H9 (cell line): ENCODE results near the gene HAPLN2. TPM values are rescaled to one million over a fixed set of nuclear protein-coding genes. Genes with fewer than 3 reads are reported as not detected.

Source experiments
- DNase-seq: peaks from one replicate; pipeline ENCODE4 v3.0.0-alpha.2; 2017
- H2AFZ ChIP-seq: one replicate; pipeline ENCODE4 v1.6.1; 2013; ENCODE audit warnings: mild to moderate bottlenecking, low read length, control low read depth, moderate library complexity
- H2AK5ac ChIP-seq: 2 replicates; pipeline ENCODE4 v1.6.1; 2013; ENCODE audit warnings: low read length, control low read depth, mixed read lengths; ENCODE audit not compliant: insufficient read length
- H2BK120ac ChIP-seq: one replicate; pipeline ENCODE4 v1.6.1; 2013; ENCODE audit warnings: low read depth, mild to moderate bottlenecking, low read length, control low read depth, inconsistent platforms; ENCODE audit not compliant: poor library complexity, severe bottlenecking
- H2BK12ac ChIP-seq: 2 replicates; pipeline ENCODE4 v1.6.1; 2013; ENCODE audit warnings: low read length, control low read depth, mixed read lengths, low read depth; ENCODE audit not compliant: insufficient read length
- H2BK15ac ChIP-seq: 2 replicates; pipeline ENCODE4 v1.6.1; 2013; ENCODE audit warnings: low read depth, low read length, control low read depth
- H2BK20ac ChIP-seq: one replicate; pipeline ENCODE4 v1.6.1; 2013; ENCODE audit warnings: low read depth, mild to moderate bottlenecking, low read length, control low read depth, inconsistent platforms; ENCODE audit not compliant: poor library complexity, severe bottlenecking
- H2BK5ac ChIP-seq: 2 replicates; pipeline ENCODE4 v1.6.1; 2013; ENCODE audit warnings: low read length, control low read depth, mixed read lengths; ENCODE audit not compliant: insufficient read length
- H3K14ac ChIP-seq: 2 replicates; pipeline ENCODE4 v1.6.1; 2013; ENCODE audit warnings: low read length, control low read depth; ENCODE audit not compliant: insufficient read depth
- H3K18ac ChIP-seq: 2 replicates; pipeline ENCODE4 v1.6.1; 2013; ENCODE audit warnings: low read depth, mild to moderate bottlenecking, mixed read lengths, low read length, control low read depth; ENCODE audit not compliant: insufficient read length
- H3K23ac ChIP-seq: 2 replicates; pipeline ENCODE4 v1.6.1; 2013; ENCODE audit warnings: low read length, control low read depth, mixed read lengths, low read depth; ENCODE audit not compliant: insufficient read length
- H3K23me2 ChIP-seq: 2 replicates; pipeline ENCODE4 v1.6.1; 2013; ENCODE audit warnings: low read depth, mild to moderate bottlenecking, mixed read lengths, low read length, control low read depth; ENCODE audit not compliant: insufficient read length, poor library complexity, severe bottlenecking
- H3K27ac ChIP-seq: 2 replicates; pipeline ENCODE4 v1.5.1; 2013; ENCODE audit warnings: low read length, control low read depth, mixed read lengths, low read depth; ENCODE audit not compliant: insufficient read length
- H3K27me3 ChIP-seq: 2 replicates; pipeline ENCODE4 v1.6.1; 2013; ENCODE audit warnings: low read length, control low read depth, inconsistent platforms; ENCODE audit not compliant: insufficient read depth
- H3K4ac ChIP-seq: 2 replicates; pipeline ENCODE4 v1.6.1; 2013; ENCODE audit warnings: low read depth, mild to moderate bottlenecking, control low read depth, inconsistent platforms, low read length, moderate library complexity
- H3K4me1 ChIP-seq: 2 replicates; pipeline ENCODE4 v1.6.1; 2013; ENCODE audit warnings: low read length, control low read depth, inconsistent platforms; ENCODE audit not compliant: insufficient read depth
- H3K4me2 ChIP-seq: 2 replicates; pipeline ENCODE4 v1.6.1; 2013; ENCODE audit warnings: low read length, control low read depth, mixed read lengths; ENCODE audit not compliant: insufficient read length, insufficient read depth
- H3K56ac ChIP-seq: 2 replicates; pipeline ENCODE4 v1.6.1; 2013; ENCODE audit warnings: low read depth, mild to moderate bottlenecking, mixed read lengths, low read length, control low read depth; ENCODE audit not compliant: insufficient read length
- H3K79me1 ChIP-seq: 2 replicates; pipeline ENCODE4 v1.6.1; 2013; ENCODE audit warnings: low read depth, mild to moderate bottlenecking, moderate library complexity, low read length, control low read depth, inconsistent platforms; ENCODE audit not compliant: insufficient read depth, poor library complexity, severe bottlenecking
- H3K79me2 ChIP-seq: 2 replicates; pipeline ENCODE4 v1.6.1; 2013; ENCODE audit warnings: low read length, control low read depth, inconsistent platforms; ENCODE audit not compliant: insufficient read depth
- H3K9ac ChIP-seq: 2 replicates; pipeline ENCODE4 v1.6.1; 2013; ENCODE audit warnings: low read length, control low read depth, mixed read lengths; ENCODE audit not compliant: insufficient read length; ENCODE audit errors: extremely low read depth
- H3K9me3 ChIP-seq: one replicate; pipeline ENCODE4 v1.6.1; 2013; ENCODE audit warnings: low read depth, low read length, inconsistent platforms; ENCODE audit not compliant: control insufficient read depth
- H3T11ph ChIP-seq: one replicate; pipeline ENCODE4 v1.6.1; 2013; ENCODE audit warnings: mild to moderate bottlenecking, low read length, control low read depth, inconsistent platforms
- H4K20me1 ChIP-seq: one replicate; pipeline ENCODE4 v1.6.1; 2013; ENCODE audit not compliant: control insufficient read depth, insufficient read length, insufficient read depth
- H4K5ac ChIP-seq: 2 replicates; pipeline ENCODE4 v1.6.1; 2013; ENCODE audit warnings: low read depth, mild to moderate bottlenecking, mixed read lengths, low read length, control low read depth; ENCODE audit not compliant: insufficient read length
- H4K8ac ChIP-seq: replicated peaks from 2 replicates; pipeline ENCODE4 v1.6.1; 2013; ENCODE audit warnings: low read length, control low read depth, mixed read lengths, low read depth; ENCODE audit not compliant: insufficient read length
- H4K91ac ChIP-seq: 2 replicates; pipeline ENCODE4 v1.6.1; 2013; ENCODE audit warnings: low read depth, mild to moderate bottlenecking, moderate library complexity, mixed read lengths, low read length, control low read depth; ENCODE audit not compliant: insufficient read length
- H3K27ac Mint-ChIP-seq, 3 experiments: 2 replicates in 2 of 3; 3 replicates in 1 of 3; pipeline ENCODE4 v1.8.0; 2020 to 2021; ENCODE audit warnings: mixed read lengths in 3 of 3, mild to moderate bottlenecking in 1 of 3, moderate library complexity in 1 of 3
- H3K27me3 Mint-ChIP-seq: 2 replicates; pipeline ENCODE4 v1.8.0; 2021; ENCODE audit warnings: low read depth, mild to moderate bottlenecking, moderate library complexity, mixed read lengths
- H3K36me3 Mint-ChIP-seq, 3 experiments: 2 replicates in 2 of 3; 3 replicates in 1 of 3; pipeline ENCODE4 v1.8.0; 2020 to 2021; ENCODE audit warnings: low read depth in 3 of 3, mixed read lengths in 3 of 3; ENCODE audit not compliant: insufficient read depth in 1 of 3
- H3K4me1 Mint-ChIP-seq, 2 experiments: 2 replicates each; pipeline ENCODE4 v1.8.0; 2020; ENCODE audit warnings: mixed read lengths in 2 of 2
- H3K4me3 Mint-ChIP-seq, 2 experiments: 2 replicates in 1 of 2; 3 replicates in 1 of 2; pipeline ENCODE4 v1.8.0; 2020 to 2021; ENCODE audit warnings: mild to moderate bottlenecking in 2 of 2, mixed read lengths in 2 of 2, moderate library complexity in 1 of 2
- H3K9me3 Mint-ChIP-seq, 2 experiments: 2 replicates in 1 of 2; 3 replicates in 1 of 2; pipeline ENCODE4 v1.8.0; 2020; ENCODE audit warnings: mild to moderate bottlenecking in 2 of 2, mixed read lengths in 2 of 2, moderate library complexity in 1 of 2
- CTCF ChIP-seq: fragments of 200-600 bp; sonication (generic); conservative IDR thresholded peaks from 3 replicates; pipeline ENCODE4 v1.8.0; 2021; ENCODE audit warnings: antibody characterized with exemption, mild to moderate bottlenecking
- WGBS: extraction: QIAGEN DNeasy Blood & Tissue Kit; methylation state at CpG from one replicate; pipeline ENCODE4 v1.1.7; 2013; ENCODE audit warnings: missing lambda C conversion rate, low lambda C conversion rate, mixed read lengths; ENCODE audit not compliant: insufficient read length; ENCODE audit errors: extremely low coverage; 5-methylcytosine and 5-hydroxymethylcytosine counted together
- total RNA-seq: library from RNA; stranded (reverse); gene quantifications from 2 replicates; pipeline ENCODE4 v1.2.1, GENCODE V29; 2021

Gene HAPLN2
- total RNA-seq, 1 experiment from 2014 or later: 0.46 TPM

DNA sequence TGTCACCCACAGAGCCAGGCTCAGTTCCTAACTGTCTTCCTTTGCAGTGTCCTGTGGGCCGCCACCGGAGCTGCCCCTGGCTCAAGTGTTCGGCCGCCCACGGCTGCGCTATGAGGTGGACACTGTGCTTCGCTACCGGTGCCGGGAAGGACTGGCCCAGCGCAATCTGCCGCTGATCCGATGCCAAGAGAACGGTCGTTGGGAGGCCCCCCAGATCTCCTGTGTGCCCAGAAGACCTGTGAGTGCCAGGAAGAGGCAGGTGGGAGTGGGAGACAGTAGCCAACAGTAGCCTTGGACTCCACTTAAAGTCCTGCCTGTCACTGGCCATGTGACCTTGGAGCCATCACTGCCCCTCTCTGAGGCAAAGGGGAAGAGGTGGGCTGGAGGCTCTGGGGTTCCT lies 39.3 kb downstream of the HAPLN2 start:
- Histone ChIP-seq H3T11ph (no peak overlapping the region), H3K56ac (no peak overlapping the region), H4K5ac (no peak overlapping the region), H2AFZ (no peak overlapping the region), H4K20me1 (no peaks in the 10 kb centered on the region), H2BK120ac (no peak overlapping the region), H2BK12ac (no peak overlapping the region), H3K27me3 (no peaks in the 10 kb centered on the region; the same call in 1 of the 2 replicates), H2BK15ac (no peak overlapping the region), H3K4me1 (peaks cover 7% of the 10 kb centered on the region; the same call in 1 of the 2 replicates), H4K91ac (no peak overlapping the region), H3K23me2 (peaks cover 10% of the 10 kb centered on the region), H2BK5ac (no peak overlapping the region), H3K4me2 (no peak overlapping the region), H3K23ac (no peak overlapping the region), H3K18ac (no peak overlapping the region), H3K79me2 (no peaks in the 10 kb centered on the region), H3K79me1 (no peaks in the 10 kb centered on the region), H3K27ac (no peak overlapping the region), H2BK20ac (no peak overlapping the region), H3K4ac (no peak overlapping the region), H2AK5ac (no peak overlapping the region), H3K9me3 (no peaks in the 10 kb centered on the region), H4K8ac (no peak overlapping the region), H3K9ac (no peak overlapping the region), H3K14ac (no peak overlapping the region)
- Mint-ChIP-seq H3K27me3 (peaks cover 62% of the 10 kb centered on the region), H3K4me3 (no peak overlapping the region), H3K27ac (no peak overlapping the region), H3K4me1 (peaks cover 71 to 72% of the 10 kb centered on the region in 2 experiments), H3K36me3 (no peaks in the 10 kb centered on the region), H3K9me3 (no peaks in the 10 kb centered on the region)
- TF ChIP-seq CTCF: no peak
- WGBS: no CpG with 5 or more reads among the region's 14 CpGs
- no peak for DNase-seq
